Smooth muscle cell of the brain vasculature (primary cell): ENCODE data around the gene BMP8A.
"Not testable (repeated sequence)": the region's sequence is repeated elsewhere in the genome, so short reads cannot be mapped to it uniquely, and the experiment has no call there.

Experiments
- DNase-seq: peaks from one replicate; pipeline ENCODE4 v3.0.0-alpha.2; 2012; ENCODE audit warnings: low read depth, low spot score

The BMP8A gene

DNA sequence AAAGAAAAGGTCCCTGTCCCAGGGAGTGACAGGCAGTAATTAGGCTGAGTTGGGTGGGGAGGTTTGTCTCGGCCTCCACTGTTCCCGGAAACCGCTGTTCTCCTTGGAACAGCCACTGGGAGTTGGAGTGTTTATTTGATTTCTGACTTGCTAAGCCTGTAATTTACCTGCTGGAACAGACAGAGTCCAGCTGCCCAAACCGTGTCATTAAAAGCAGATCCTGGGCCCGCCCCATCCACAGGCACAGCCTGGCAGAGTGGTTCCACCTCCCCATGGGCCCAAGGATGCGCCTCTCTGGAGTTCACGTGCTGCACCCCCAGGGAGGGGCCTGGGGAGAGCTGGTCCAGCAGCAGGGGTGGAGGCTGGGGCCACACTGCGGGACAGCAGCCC lies 35.7 kb downstream of the BMP8A start:
- not testable (repeated sequence) for DNase-seq

DNA sequence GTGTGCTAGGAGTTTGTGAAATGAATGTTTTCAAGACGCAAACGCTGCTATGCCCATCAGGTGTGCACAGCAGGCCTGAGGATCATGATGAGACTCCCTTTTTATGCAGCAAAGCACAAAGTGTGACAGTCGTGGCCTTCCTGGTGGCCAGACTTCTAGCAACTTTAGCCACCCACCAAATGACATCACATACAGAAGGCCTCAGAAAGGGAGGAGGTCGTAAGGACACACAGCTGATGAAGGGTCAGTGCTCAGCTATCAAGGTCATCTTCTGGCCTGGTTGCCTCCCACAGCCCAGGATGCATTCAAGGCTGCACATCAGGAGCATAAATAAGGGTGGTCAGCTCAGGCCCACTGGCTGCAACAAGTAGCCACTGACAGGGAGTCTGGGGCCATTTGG lies 36.6 kb downstream of the BMP8A start:
- DNase-seq, result no peak

DNA sequence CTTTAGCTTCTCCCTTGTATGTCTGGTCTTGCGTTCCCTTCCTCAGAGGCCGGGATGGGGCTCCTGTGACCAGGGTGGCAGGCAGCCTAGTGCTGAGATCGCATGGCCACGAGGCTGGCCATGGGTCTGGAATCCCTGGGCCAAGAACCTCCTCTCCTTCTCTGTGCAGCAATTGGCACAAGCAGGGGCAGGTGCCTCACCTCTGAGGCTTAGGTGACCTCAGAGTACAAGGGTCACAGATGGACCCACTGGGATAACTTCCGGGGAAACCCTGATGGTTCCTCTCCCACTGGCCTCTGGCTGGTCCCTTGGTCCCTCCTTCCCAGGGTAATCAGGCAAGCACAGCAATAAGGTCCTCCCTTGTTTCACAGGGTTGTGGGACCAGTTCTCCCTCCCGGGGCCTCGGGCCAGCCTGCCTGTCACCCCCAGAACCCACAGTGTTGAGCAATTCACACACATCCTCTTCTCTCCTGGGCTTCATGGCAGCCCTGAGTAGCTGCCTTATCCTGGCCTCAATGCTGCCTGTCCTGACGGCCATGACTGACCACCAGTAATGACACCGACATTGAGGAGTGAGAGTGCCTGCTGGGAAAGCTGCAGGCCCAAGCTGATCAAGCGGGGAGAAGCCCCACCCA lies 38.6 kb downstream of the BMP8A start:
- DNase-seq, result no peak

GRCh38 chr1:39531526-39531925 lies 40.1 kb downstream of the BMP8A start:
- DNase-seq, result no peak

DNA sequence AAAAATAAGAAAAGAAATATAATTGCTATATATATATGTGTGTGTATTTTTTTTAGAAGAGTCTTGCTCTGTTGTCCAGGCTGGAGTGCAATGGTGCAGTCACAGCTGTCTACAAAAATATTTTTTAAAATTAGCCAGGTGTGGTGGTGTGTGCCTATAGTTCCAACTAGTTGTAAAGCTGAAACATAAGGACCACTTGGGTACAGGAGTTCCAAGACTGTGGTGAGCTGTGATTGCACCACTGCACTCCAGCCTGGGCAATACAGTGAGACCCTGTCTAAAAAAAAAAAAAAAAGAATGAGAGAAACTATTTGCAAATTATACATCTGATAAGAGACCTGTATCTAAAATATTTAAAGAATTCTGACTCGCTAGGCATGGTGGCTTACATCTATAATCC lies 42.0 kb downstream of the BMP8A start:
- no peak for DNase-seq

- no peak for DNase-seq
Measured at GRCh38 chr1:39538531-39539251, 47.3 kb downstream of the BMP8A start.

DNA sequence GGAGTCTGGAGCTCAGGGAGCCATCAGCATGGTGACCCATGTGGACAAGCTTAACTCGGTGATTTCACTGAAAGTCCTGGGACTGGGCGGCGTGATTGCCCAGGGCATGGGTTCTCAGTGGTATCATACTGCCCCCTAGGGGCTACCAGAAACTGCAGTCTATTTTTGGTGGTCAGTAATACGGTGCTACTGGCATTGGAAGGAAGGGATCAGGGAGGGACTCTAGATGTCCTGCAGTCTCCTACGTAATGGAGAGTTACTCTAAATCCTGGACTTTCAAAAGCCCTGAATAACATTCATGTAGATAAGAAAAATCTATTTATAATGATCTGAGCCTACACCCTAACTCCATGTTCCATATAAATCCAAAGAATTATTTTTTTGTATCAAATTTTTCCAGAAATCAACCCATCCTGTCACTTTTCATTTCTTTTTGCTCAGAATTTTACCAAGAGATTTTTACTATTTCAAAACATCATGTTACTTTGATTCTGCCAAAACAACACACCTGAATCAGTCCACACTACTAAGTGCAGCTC lies 47.9 kb downstream of the BMP8A start:
- peak; percentile 36 for DNase-seq

GRCh38 chr1:39540504-39541031 lies 49.1 kb downstream of the BMP8A start:
- DNase-seq, result peak; percentile 32

GRCh38 chr1:39542924-39543323 lies 51.5 kb downstream of the BMP8A start:
- no peak for DNase-seq

- DNase-seq, result no peak
Measured at GRCh38 chr1:39544327-39544726, 52.9 kb downstream of the BMP8A start.

GRCh38 chr1:39545531-39545930 lies 54.1 kb downstream of the BMP8A start:
- no peak for DNase-seq

GRCh38 chr1:39554277-39554676 lies 62.8 kb downstream of the BMP8A start:
- DNase-seq, result no peak

- DNase-seq, result no peak
Measured at GRCh38 chr1:39561279-39561678, 69.8 kb downstream of the BMP8A start.

GRCh38 chr1:39562886-39563285 lies 71.5 kb downstream of the BMP8A start:
- DNase-seq, result no peak

GRCh38 chr1:39563669-39564068 lies 72.2 kb downstream of the BMP8A start:
- no peak for DNase-seq

GRCh38 chr1:39564340-39564739 lies 72.9 kb downstream of the BMP8A start:
- no peak for DNase-seq

DNA sequence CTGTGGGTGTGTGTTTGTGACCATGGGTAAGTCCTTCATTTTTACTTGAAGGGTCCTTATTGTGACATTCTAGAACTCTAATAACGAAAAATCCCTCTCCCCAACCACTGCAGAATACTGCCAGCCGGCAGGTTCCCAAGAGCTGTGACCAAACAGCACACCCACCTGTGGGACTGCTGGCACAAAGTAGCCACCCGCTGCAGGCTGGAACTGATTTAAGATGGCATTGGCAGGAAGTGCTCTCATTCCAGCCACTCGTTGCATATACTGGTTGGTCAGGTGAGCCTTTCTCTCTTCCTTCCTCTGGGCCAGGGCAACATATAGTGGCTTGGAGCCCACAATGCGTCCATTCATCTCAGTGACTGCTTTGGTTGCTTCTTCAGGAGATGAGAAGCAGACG lies 73.5 kb downstream of the BMP8A start:
- DNase-seq, result no peak

GRCh38 chr1:39566441-39567137 lies 75.2 kb downstream of the BMP8A start:
- no peak for DNase-seq

DNA sequence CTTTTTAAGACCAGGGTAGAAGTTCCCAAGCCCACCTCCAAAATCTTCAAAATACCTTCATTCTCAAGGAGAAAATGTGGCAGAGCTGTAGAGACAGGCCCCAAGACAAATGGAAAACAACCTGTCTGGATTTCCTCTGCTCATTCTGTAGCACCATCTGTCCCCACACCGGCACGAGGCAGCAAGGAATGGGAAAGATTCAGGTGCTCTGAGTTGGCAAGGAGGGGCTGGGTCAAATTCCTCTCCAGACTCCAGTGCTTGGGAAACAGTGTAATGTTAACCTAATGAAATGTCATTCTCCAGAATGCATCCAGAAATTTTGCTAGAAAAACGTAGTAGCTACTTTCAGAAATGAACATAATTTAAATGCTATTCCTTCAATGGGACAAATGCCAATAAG lies 75.9 kb downstream of the BMP8A start:
- no peak for DNase-seq

DNA sequence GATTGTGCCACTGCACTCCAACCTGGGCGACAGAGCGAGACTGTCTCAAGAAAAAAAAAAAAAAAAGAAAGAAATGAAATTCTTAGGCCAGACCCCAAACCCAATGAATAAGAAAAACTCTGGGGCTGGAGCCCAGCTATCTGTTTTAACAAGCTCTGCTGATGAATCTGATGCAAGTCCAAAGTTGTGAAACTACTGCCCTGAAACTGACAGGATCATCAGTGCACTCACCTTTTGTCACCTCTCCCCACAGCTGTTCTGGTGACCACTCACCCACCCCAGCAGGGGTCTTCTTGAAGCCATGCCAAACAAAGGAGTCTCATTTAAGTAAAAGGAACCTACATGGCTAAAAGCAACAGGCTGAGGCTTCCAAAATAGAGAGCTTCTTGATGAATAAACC lies 76.8 kb downstream of the BMP8A start:
- no peak for DNase-seq

GRCh38 chr1:39569034-39569433 lies 77.6 kb downstream of the BMP8A start:
- DNase-seq, result no peak

- DNase-seq, result no peak
Measured at GRCh38 chr1:39570477-39571177, 79.2 kb downstream of the BMP8A start.
